ENCODE data around the gene CAPN15. TPM values are rescaled to one million over a fixed set of nuclear protein-coding genes. Genes with fewer than 3 reads are reported as not detected.
"Not testable (repeated sequence)": the region's sequence is repeated elsewhere in the genome, so short reads cannot be mapped to it uniquely, and the experiment has no call there.

Gene CAPN15
- 57.0 and 72.5 TPM in 2 replicates for total RNA-seq

DNA sequence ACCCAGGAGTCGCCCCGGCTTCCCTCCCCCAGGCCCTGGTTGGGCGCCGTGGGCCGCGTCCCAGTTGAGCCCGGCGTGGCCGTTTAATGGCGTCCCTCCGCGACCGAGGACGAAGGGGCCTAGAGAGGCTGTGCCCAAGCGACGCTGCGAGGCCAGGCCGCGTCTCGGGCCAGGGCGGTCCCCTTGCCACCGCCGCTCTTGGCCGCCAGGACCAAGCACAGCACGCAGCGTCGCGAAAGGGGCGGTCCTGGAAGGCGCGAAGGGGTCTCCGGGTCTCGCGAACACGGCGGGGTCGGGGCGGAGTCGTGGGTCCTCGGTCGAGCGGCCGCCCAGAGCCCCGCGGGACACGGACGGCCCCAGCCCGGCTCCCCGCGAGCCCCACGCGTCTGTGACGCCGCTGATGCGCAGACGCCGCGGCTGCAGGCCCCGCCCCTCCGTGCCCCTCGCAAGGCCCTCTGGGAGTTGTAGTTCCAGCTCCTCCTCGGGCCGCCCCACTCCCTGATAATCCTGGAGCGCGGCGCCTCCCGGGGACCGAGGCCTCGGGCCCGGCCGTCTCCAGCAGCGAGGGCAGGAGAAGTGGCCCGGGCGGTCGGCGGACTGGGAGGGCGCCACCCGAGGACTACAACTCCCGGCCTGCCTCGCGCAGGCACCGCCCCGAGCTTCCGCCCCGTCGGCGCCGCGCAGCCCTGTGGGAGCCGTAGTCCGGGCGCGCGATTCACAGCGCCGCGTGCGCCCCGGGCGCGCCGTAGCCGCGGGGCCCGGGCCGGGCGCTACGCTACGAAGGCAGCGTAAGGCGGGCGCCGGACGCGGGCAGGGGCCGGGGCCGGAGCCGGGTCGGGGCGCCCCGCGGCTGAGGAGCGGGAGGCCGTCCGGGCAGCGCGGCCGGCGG lies at the start of gene CAPN15:
TSS of gene CAPN15 (plus strand) at position 698 of the 889 bp plus-strand sequence. CDS start 19,127 bp downstream, outside the sequence.
- DNase-seq (ENCODE audit: extremely low read depth, low read depth, low spot score), result no peak

DNA sequence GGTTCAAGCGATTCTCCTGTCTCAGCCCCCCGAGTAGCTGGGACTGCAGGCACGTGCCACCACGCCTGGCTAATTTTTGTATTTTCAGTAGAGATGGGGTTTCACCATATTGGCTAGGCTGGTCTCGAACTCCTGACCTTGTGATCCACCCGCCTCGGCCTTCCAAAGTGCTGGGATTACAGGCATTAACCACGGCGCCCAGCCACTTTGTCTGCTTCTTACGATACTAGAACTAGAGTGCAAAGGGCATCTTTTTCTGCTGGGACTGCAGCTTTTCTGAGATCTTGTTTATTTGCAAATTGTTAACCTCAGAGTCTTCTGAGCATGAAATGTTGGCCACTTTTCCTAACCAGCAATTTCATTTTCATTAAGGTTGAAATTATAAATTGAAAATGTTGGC lies 49.2 kb upstream of the CAPN15 start:
- not testable (repeated sequence) for DNase-seq (ENCODE audit: extremely low read depth, low read depth, low spot score)

GRCh38 chr16:482468-483185 lies 44.9 kb upstream of the CAPN15 start:
- DNase-seq (ENCODE audit: extremely low read depth, low read depth, low spot score), result no peak

DNA sequence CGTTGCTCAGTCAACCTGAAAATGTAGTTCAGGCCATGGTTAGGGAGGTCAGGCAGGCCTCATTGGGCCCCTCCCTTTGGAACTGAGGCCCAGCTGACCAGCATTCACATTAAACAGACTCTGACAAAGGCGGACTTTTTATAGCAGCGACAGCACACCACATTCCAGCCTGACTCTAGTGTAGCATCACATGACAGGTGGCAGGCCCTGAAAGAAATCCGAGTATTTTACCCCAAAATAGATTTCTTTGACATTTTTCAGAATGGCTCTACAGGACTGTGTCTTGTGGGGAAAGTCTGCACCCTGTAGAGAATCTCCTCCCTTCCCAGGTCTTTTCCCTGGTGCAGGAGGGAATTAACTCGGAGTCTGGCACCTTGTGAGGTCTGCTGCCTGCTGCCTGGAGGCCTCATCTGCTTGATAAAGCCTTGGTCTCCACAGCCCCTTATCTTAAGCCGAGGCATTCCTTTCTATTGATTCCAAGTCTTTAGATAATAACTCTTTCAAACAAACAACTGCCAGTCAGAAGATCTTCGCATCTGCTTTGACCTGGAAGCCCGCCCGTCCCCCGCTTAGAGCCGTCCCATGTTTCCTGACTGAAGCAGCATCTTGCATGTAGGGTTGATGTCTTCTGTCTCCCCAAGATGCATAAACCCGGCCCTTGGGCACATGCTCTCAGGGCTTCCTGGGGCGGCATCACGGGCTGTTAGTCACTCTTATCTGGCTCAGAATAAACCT lies 44.0 kb upstream of the CAPN15 start:
- no peak for DNase-seq (ENCODE audit: extremely low read depth, low read depth, low spot score)

DNA sequence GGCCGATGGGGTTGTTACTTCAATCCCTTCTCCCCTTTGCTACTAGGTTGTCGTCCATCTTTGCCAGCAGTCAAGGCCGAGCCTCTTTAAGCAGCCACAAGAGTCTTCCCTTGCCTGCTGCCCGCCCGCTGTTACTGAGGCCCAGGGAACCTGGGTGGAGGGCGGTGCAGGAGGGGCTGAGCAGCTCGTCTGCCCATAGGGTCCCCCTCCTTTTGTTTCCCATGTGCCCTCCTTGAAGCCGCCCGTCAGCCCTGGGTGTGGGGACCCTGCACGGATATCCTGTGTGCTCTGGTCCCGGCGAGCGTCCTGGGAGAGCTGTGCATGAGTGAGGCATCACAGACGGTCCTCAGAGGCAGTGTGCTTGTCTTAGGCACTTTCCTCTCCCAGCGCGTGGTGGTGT lies 37.9 kb upstream of the CAPN15 start:
- DNase-seq (ENCODE audit: extremely low read depth, low read depth, low spot score), result no peak

- no peak for DNase-seq (ENCODE audit: extremely low read depth, low read depth, low spot score)
Observed at GRCh38 chr16:490768-491167, 36.7 kb upstream of the CAPN15 start.

DNA sequence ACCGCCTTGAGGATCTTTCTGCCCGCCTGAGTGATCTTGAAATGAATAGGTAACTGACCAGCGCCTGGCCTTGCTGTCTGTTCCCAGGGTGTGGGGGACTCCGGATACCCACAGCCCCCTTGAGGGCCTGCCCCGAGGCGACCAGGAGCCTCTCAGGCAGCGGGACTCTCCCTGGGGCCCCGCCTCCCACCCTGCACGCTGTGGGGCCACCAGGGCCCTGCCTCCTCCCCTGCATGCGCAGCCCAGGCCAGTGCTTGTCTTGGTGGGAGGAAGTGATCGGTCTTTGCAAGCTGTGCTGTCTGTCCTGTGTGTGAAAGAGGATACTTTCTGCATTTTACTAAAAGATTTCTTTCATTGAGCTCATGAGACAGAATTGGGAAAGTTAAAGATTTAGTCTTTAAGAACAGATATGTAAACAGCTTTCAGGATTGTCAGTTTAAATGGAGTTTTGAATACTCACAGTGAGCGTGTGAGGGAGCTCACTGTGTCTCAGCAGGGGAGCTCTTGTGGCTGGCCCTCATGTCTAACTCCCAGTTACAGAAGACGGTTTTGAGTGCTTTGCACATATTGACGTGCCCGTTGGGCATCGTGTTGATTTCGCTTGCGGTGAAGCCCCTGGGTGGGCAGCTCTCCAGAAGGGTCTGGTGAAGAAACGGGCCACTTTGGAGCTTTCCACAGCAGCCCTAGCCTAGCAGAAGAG lies 36.1 kb upstream of the CAPN15 start:
- DNase-seq (ENCODE audit: extremely low read depth, low read depth, low spot score), result no peak

DNA sequence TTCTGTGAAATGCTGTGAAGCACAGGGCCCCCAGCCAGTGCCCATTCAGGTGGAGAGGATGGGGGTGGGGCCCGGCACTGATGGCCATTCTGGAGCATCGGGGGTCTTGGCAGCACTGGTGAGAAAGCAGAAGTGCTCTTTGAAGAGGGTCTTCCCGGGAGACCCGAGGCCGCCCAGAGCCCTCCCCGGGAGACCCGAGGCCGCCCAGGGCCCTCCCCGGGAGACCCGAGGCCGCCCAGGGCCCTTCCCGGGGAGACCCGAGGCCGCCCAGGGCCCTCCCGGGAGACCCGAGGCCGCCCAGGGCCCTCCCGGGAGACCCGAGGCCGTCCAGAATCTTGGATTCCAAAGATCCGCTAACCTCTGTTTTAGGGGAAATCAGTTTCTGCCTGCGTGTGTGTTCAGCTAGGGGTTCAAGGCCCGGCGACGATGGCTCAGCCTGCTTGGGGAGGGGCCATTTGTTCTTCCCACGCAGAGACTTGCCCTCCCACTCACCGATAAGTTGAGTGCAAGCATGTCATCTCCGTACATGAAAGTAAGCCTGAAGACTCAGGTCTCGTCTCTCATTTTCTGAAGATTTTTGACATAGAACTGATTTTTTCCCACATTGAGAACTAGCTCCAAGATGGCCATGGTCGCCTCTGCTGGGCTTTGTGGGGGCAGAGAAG lies 35.2 kb upstream of the CAPN15 start:
- no peak for DNase-seq (ENCODE audit: extremely low read depth, low read depth, low spot score)

DNA sequence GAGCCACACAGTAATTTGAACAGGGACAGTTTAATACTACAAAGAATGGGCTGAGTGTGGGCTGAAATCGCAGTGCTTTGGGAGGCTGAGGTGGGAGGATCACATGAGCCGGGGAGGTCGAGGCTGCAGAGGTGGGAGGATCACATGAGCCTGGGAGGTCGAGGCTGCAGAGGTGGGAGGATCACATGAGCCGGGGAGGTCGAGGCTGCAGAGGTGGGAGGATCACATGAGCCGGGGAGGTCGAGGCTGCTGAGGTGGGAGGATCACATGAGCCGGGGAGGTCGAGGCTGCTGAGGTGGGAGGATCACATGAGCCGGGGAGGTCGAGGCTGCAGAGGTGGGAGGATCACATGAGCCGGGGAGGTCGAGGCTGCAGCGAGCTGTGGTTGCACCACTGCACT lies 32.8 kb upstream of the CAPN15 start:
- not testable (repeated sequence) for DNase-seq (ENCODE audit: extremely low read depth, low read depth, low spot score)

GRCh38 chr16:495127-495748 lies 32.3 kb upstream of the CAPN15 start:
- DNase-seq (ENCODE audit: extremely low read depth, low read depth, low spot score), result no peak

DNA sequence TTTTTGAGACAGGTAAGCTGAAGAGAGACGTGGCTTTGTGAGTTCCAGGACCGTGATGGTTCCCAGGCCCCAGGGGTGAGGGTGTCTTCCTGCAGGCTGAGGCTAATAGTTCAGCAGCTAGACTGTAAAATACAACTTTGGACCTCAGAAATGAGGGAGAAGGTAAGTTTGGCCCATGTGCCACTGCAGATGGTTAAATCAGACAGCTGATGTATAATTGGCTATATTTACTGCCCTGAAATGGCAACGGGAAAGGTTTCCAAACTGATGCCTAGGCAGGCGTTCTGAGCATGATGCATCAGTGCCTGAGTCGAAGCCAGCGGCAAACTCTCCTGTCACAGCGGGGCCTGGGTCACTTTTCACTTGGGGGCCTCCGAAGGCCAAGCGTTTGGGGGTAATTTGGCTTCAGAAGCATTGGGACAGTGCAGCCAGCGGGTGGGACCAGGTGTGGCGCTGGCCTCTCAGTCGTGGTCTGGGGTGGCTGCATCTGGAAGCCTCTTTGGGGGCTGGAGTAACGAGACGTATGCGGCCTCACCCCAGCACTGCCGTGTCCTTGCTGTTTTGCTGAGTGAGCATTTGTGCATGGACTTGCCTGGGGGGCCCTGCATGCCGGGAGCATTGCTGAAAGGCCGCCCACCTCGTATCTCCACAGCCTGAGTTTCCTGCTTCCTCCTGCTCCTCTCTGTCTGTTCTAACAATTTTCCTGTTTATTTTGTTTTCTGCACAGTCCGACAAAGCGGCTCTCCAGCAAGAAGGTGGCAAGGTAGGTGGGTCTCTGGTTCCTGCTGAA lies 31.2 kb upstream of the CAPN15 start:
- no peak for DNase-seq (ENCODE audit: extremely low read depth, low read depth, low spot score)

DNA sequence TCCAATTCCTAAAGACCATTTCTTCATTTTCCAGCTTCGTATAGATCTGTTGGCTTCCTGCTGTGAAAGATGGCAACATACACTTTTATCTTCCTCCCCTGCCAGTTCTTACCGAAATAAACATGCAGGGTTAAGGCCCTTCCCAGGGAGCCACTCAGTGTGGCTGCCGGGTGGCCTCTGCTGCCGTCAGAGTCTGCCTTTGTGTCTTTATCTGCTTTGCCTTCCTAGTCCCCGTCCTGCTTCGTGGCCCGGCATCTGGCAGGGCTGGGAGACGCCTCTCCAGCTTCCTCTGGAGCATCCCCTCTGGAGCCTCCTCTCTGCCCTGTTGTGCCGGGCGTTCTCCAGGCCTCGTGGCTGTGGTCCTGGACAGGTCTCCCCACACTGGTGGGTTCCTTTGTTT lies 30.3 kb upstream of the CAPN15 start:
- DNase-seq (ENCODE audit: extremely low read depth, low read depth, low spot score), result no peak

GRCh38 chr16:499924-500323 lies 27.6 kb upstream of the CAPN15 start:
- no peak for DNase-seq (ENCODE audit: extremely low read depth, low read depth, low spot score)

DNA sequence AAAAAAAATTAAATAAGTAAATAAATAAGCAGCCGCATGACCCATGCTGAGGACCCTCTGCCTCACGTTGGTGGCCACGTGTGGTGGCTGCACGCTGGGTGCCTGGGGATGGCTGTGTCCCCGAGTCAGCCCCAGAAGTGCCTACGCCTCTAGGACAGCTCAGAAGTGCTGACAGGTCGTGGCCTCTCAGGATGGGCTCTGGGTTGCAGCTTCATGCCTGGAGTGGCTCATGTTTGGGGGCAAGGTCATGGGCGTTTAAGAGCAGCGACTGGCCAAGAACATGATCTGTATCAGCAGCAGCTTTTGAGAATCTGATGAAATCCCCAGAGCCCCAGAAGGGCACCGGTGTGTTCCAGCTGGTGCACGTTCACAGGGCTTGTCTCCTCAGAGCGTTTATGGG lies 26.8 kb upstream of the CAPN15 start:
- no peak for DNase-seq (ENCODE audit: extremely low read depth, low read depth, low spot score)

DNA sequence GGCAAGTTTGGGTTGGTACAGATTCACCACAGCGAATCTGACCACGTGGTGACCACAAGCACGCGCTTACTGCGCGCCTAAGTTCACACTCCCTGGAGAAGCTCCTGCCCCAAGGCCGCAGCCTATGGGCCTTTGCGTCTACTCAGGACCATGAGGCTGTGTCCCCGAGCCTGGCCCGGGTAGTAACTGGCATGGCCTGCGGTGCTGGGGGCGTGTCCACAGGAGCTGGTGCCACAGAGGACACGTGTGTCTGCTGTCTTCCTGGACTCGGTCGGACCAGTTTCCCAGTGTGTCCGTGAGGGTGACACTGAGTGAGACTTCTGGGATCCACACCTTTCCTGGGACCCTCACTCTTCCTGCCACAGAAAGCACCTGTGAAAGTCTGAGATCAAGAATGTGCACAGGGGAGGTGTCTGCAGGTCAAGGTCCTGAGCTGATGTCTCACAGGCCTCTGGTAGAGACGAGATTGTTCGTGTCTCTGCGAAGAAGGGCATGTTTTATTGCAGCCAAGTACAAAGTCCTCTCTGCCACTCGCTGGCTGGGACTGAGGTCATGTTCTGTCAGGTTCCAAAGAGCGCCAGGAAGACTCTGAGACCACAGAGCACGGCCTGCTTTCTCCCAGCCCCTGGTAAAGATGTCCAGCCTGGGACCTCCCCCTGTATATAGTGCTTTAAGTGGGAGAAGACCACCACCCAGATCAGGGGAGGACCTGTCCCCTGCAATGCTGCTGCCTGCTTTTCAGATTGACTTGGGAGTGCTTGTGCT lies 25.2 kb upstream of the CAPN15 start:
- DNase-seq (ENCODE audit: extremely low read depth, low read depth, low spot score), result no peak

GRCh38 chr16:503150-504071 lies 24.1 kb upstream of the CAPN15 start:
- no peak for DNase-seq (ENCODE audit: extremely low read depth, low read depth, low spot score)
